ENCODE results near the gene RAI1.

DNA sequence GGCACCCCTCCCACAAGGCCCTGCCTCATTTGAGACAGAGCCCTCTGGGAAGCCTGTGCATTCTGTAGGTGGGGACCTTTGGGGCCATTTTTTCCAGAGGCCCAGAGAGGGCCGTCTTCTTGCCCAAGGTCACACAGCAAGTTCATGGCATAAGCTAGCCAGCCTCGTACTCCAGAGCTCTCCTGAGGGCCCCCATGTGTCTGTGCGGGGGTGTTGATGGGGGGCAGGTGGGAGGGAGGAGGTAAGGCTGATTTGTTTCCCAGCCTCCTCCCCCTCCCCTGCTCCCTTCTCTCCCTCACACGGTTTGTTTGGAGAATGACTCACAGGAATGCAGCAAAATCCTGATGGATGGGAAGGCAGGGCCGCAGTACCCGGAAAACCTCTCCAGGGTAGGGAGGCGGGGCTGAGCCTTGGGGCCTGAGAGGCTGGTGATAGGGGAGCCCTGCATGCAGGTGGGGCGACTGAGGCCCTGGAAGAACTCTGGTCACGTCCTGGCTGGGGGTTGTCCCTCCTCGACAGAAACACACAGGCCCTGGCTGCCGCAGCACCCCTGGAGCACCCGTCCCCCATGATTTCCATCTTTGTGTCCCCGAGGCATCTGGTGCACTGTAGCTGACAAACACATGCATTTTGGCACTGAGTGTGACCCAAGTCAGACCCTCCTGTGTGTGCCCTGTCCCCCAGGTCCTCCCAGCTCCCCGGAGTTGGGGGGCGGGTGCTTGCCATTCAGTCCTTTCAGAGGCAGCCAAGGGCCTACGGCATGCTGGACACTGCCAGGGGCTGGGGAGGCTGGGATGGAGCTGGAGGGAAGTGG, 29.7 kb downstream of the RAI1 start:
- TF ChIP-seq, protein P1, sequence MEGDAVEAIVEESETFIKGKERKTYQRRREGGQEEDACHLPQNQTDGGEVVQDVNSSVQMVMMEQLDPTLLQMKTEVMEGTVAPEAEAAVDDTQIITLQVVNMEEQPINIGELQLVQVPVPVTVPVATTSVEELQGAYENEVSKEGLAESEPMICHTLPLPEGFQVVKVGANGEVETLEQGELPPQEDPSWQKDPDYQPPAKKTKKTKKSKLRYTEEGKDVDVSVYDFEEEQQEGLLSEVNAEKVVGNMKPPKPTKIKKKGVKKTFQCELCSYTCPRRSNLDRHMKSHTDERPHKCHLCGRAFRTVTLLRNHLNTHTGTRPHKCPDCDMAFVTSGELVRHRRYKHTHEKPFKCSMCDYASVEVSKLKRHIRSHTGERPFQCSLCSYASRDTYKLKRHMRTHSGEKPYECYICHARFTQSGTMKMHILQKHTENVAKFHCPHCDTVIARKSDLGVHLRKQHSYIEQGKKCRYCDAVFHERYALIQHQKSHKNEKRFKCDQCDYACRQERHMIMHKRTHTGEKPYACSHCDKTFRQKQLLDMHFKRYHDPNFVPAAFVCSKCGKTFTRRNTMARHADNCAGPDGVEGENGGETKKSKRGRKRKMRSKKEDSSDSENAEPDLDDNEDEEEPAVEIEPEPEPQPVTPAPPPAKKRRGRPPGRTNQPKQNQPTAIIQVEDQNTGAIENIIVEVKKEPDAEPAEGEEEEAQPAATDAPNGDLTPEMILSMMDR (IDR thresholded peaks at IDR 0.05): no peak
- no peak for TF ChIP-seq EP300 (IDR thresholded peaks at IDR 0.05)

Data from ovary (tissue), 3 donors.